ENCODE results near the gene LRMDA.
A peak's percentile ranks its signal among the peaks of the same experiment; 100 is the strongest.

The LRMDA gene

DNA sequence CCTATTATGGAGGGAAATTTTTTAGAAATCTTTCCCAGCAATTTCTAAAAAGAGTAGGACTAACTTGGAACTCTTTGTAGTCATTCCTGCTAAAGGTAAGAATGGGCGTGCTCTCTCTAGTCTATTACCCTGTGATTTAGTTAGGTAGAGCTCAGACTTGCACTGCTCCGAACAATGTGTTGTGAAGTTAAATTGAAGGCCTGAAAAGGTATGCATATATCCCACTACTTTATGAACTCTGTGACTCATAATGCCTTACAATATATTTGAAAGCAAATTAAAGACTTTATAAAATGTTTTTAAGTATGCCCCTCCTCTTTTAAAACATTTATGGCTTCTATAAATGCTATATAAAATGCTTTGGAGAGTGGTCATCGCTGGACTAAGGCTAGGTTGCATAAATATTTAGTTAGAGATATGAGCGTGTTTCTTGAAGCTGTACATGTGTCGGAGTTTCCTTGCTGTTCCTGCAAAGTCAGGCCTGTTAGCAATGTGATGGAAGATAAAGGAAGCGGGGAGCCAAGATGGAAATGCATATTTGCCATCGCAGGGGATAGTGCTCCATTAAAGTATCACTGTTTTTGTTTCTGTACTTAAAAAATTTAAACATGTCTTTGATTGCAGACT lies 761.4 kb downstream of the LRMDA start:
- no peak for TF ChIP-seq CTCF (conservative IDR thresholded peaks at IDR 0.05)
- peak overlapping the region; percentile 16; the same call in 1 of the 2 replicates for H3K27ac ChIP-seq

DNA sequence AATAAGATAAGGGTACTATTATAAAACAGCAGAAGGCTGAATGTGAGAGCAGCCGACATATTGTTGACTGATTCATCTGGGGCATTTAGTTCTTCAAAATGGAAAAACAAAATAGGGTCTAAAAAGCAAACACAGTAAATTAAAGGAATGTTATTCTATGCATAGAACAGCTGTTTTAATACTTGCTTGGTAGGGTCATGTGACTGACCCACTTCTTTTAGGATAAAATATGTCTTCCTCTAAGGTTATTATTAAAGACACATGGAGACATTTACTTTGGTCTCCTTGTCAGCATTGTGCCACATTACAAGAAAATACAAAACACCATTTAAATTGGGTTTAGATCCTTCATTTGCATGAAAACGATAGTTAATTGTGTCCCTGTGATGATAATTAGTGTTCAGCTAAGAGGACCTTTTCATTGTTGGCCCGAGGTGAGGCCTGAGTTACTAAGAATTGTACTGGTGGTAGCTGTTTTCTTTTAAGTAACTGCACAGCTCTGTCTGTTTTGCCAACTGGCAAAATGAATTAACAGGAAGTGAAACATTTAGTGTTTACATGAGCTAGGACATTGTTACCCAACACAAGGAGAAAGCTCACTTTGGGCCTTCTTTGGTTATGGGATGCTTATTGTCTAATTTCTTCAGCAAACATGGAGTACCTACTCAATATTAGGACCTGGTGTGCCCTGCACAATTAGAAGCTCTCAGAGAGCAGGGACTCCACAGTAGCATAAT lies 764.4 kb downstream of the LRMDA start:
- TF ChIP-seq CTCF (conservative IDR thresholded peaks at IDR 0.05): no peak
- H3K27ac ChIP-seq: 0 out of 2 replicates have a peak overlapping the region, but pooled peaks have one; percentile 8

DNA sequence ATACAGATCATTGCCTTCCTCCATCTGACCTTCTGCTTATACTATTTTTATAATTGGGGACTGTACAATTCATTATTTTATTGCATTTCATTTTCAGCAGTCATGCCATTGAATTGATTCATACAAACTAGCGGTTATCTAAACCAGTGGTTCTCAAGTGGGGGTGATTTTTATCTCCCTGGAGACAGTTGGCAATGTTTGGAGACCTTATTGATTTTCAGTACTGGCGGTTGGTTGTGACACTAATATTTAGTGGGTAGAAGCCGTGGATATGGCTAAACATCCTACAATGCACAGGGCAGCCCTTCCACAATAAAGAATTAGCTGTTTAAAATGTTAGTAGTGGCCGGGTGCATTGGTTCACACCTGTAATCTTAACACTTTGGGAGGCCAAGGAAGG lies 765.9 kb downstream of the LRMDA start:
- no peak for TF ChIP-seq CTCF (conservative IDR thresholded peaks at IDR 0.05)
- H3K27ac ChIP-seq: no peak overlapping the region

DNA sequence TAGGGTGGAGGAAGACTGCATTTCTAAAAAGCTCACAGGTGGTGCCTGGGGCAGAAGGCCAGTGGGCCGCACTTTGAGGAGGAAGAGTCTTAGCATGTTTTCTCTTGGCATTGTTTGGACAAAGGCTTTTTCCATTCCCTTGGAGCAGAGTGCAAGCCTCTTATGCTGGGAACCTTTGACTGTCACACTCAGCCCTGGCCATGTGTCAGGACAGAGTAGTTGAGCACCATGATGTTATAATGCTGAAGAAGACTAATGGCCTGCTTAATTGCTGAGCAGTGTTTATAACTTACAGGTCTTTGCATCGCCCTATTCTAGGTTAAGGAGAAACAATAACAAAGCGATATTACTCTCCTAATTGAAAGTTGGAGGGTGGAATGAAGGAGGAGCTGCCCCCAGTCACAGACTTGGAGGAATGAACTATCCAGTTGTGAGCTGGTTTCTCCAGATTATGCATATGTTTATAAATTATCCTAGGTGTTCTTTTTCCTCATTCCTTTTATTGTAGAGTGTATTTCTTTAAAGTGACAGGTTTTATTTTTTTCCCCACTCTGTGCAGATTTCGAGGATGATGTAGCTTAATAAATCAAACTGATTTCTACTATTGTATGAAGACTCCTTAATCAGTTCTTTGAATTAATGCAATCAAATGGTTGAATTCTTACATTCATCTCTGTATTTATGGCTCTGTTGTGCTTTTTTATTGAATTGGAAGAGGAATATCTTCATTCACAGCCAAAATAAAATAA lies 767.0 kb downstream of the LRMDA start:
- TF ChIP-seq CTCF (conservative IDR thresholded peaks at IDR 0.05): no peak
- no peak overlapping the region for H3K27ac ChIP-seq

- H3K27ac ChIP-seq: peak overlapping the region; percentile 78
- TF ChIP-seq CTCF (conservative IDR thresholded peaks at IDR 0.05): peak; percentile 19; the same call in 1 of the 2 replicates
These were observed 770.5 kb downstream of the LRMDA start for GRCh38 chr10:76201962-76202361.

DNA sequence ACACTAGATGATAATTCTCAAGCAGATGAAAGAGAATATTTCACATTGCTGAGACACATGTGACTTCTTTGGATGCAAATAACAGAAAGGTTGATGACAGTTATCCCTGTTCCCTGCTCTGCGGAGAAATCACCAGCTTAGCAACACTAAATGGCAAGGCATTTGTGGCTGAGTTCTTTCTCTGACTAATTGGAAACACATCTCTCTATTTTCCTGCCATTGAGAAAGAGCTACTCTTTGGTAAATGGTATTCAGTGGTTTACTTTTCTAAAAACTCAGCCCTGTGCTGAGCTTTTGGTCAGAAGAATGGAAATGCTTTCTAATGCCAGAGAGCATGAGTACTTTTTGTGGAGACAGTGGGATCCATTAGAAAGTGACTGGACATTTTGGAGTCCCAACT lies 771.4 kb downstream of the LRMDA start:
- TF ChIP-seq CTCF (conservative IDR thresholded peaks at IDR 0.05): no peak
- H3K27ac ChIP-seq: peak overlapping the region; percentile 78

GRCh38 chr10:76205361-76205760 lies 773.9 kb downstream of the LRMDA start:
- H3K27ac ChIP-seq: peak overlapping the region; percentile 66; the same call in 1 of the 2 replicates
- TF ChIP-seq CTCF (conservative IDR thresholded peaks at IDR 0.05): no peak

Measured in VCaP (cell line).